Loucy (cell line): ENCODE data around the gene ENTR1.

ENCODE experiments used
- H2AFZ ChIP-seq: fragments of 200-600 bp; sonication (generic); 2 replicates; pipeline ENCODE4 v1.6.0; 2016; ENCODE audit warnings: antibody characterized with exemption, mild to moderate bottlenecking, low read length, moderate library complexity
- H3F3A ChIP-seq: fragments of 200-600 bp; 2 replicates; pipeline ENCODE4 v1.6.0; 2016; ENCODE audit warnings: antibody characterized with exemption, low read depth, mild to moderate bottlenecking
- H3K27me3 ChIP-seq: fragments of 200-600 bp; sonication (generic); 2 replicates; pipeline ENCODE4 v1.6.1; 2014; ENCODE audit warnings: low read length, mild to moderate bottlenecking; ENCODE audit not compliant: insufficient read depth, poor library complexity, severe bottlenecking
- H3K36me3 ChIP-seq: fragments of 200-600 bp; sonication (generic); 2 replicates; pipeline ENCODE4 v1.6.1; 2016; ENCODE audit warnings: low read length; ENCODE audit not compliant: insufficient read depth
- H3K4me1 ChIP-seq: fragments of 200-600 bp; sonication (generic); 2 replicates; pipeline ENCODE4 v1.5.1; 2014; ENCODE audit warnings: low read length, mild to moderate bottlenecking; ENCODE audit not compliant: insufficient read depth, poor library complexity, severe bottlenecking
- H3K4me2 ChIP-seq: fragments of 200-600 bp; sonication (generic); 2 replicates; pipeline ENCODE4 v1.6.0; 2014; ENCODE audit warnings: antibody characterized with exemption, low read length, low read depth, mild to moderate bottlenecking; ENCODE audit not compliant: poor library complexity, severe bottlenecking
- H3K4me3 ChIP-seq: fragments of 200-600 bp; sonication (generic); 2 replicates; pipeline ENCODE4 v1.5.1; 2014; ENCODE audit warnings: low read length, mild to moderate bottlenecking, mixed read lengths; ENCODE audit not compliant: poor library complexity, severe bottlenecking
- H3K79me2 ChIP-seq: fragments of 200-600 bp; sonication (generic); 2 replicates; pipeline ENCODE4 v1.6.1; 2014; ENCODE audit warnings: low read length; ENCODE audit not compliant: insufficient read depth
- H3K9ac ChIP-seq: fragments of 200-600 bp; sonication (generic); 2 replicates; pipeline ENCODE4 v1.6.0; 2014; ENCODE audit warnings: mild to moderate bottlenecking, low read depth, low read length, moderate library complexity; ENCODE audit not compliant: poor library complexity, severe bottlenecking
- H3K9me2 ChIP-seq: fragments of 200-600 bp; sonication (generic); replicated peaks from 2 replicates; pipeline ENCODE4 v1.6.1; 2016; ENCODE audit warnings: low read depth, low read length, mixed read lengths
- H3K9me3 ChIP-seq: fragments of 200-600 bp; sonication (generic); 2 replicates; pipeline ENCODE4 v1.6.1; 2014; ENCODE audit warnings: mild to moderate bottlenecking, antibody characterized with exemption, low read length, low read depth; ENCODE audit not compliant: insufficient read depth
- H4K20me1 ChIP-seq: fragments of 200-600 bp; sonication (generic); 2 replicates; pipeline ENCODE4 v1.6.0; 2014; ENCODE audit warnings: antibody characterized with exemption, low read length, mild to moderate bottlenecking; ENCODE audit not compliant: insufficient read depth, poor library complexity, severe bottlenecking
- EZH2phosphoT487 ChIP-seq: fragments of 200-600 bp; IDR thresholded peaks from 2 replicates; pipeline ENCODE4 v1.6.1; 2018; ENCODE audit warnings: antibody characterized with exemption, mild to moderate bottlenecking, moderate library complexity, borderline replicate concordance
- TF ChIP-seq, protein P1 (sequence below): fragments of 200-600 bp; sonication (generic); conservative IDR thresholded peaks from 2 replicates; pipeline ENCODE4 v1.5.1; 2014; ENCODE audit warnings: mild to moderate bottlenecking, antibody characterized with exemption, low read length

ENTR1 gene

GRCh38 chr9:136418182-136419091, 8.0 kb upstream of the ENTR1 start:
- Histone ChIP-seq H3K36me3 (peaks cover 75% of the 10 kb centered on the region; the same call in 1 of the 2 replicates), H3K9me3 (no peaks in the 10 kb centered on the region), H3F3A (no peaks in the 10 kb centered on the region), H3K4me2 (no peak overlapping the region), H3K4me1 (no peaks in the 10 kb centered on the region), H3K27me3 (no peaks in the 10 kb centered on the region), H4K20me1 (no peaks in the 10 kb centered on the region), H3K9me2 (no peaks in the 10 kb centered on the region), H3K79me2 (peaks cover 5% of the 10 kb centered on the region; the same call in 1 of the 2 replicates), H3K4me3 (no peak overlapping the region), H2AFZ (no peak overlapping the region), H3K9ac (no peak overlapping the region)
- TF ChIP-seq, protein P1, sequence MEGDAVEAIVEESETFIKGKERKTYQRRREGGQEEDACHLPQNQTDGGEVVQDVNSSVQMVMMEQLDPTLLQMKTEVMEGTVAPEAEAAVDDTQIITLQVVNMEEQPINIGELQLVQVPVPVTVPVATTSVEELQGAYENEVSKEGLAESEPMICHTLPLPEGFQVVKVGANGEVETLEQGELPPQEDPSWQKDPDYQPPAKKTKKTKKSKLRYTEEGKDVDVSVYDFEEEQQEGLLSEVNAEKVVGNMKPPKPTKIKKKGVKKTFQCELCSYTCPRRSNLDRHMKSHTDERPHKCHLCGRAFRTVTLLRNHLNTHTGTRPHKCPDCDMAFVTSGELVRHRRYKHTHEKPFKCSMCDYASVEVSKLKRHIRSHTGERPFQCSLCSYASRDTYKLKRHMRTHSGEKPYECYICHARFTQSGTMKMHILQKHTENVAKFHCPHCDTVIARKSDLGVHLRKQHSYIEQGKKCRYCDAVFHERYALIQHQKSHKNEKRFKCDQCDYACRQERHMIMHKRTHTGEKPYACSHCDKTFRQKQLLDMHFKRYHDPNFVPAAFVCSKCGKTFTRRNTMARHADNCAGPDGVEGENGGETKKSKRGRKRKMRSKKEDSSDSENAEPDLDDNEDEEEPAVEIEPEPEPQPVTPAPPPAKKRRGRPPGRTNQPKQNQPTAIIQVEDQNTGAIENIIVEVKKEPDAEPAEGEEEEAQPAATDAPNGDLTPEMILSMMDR, result no peak
- no peak for TF ChIP-seq EZH2phosphoT487

GRCh38 chr9:136416914-136417313, 6.5 kb upstream of the ENTR1 start:
- H3K9ac ChIP-seq, result no peak overlapping the region
- peaks cover 10% of the 10 kb centered on the region for H4K20me1 ChIP-seq
- H3K4me3 ChIP-seq, result no peak overlapping the region
- H3K9me3 ChIP-seq, result no peaks in the 10 kb centered on the region
- peaks cover 7% of the 10 kb centered on the region for H3K4me1 ChIP-seq
- peaks cover 62% of the 10 kb centered on the region; the same call in 1 of the 2 replicates for H3K36me3 ChIP-seq
- H3K27me3 ChIP-seq, result no peaks in the 10 kb centered on the region
- H3K4me2 ChIP-seq, result no peak overlapping the region
- no peak overlapping the region for H2AFZ ChIP-seq
- no peaks in the 10 kb centered on the region for H3F3A ChIP-seq
- H3K79me2 ChIP-seq, result peaks cover 20% of the 10 kb centered on the region
- H3K9me2 ChIP-seq, result no peaks in the 10 kb centered on the region
- TF ChIP-seq, protein P1, result no peak
- TF ChIP-seq EZH2phosphoT487, result no peak

GRCh38 chr9:136416427-136416826, 6.0 kb upstream of the ENTR1 start:
- Histone ChIP-seq H3K79me2 (peaks cover 25% of the 10 kb centered on the region), H4K20me1 (peaks cover 15% of the 10 kb centered on the region), H3K27me3 (no peaks in the 10 kb centered on the region), H3K4me3 (no peak overlapping the region), H3K9me2 (no peaks in the 10 kb centered on the region), H2AFZ (no peak overlapping the region), H3K9ac (no peak overlapping the region), H3K9me3 (no peaks in the 10 kb centered on the region), H3K36me3 (peaks cover 59% of the 10 kb centered on the region; the same call in 1 of the 2 replicates), H3K4me1 (peaks cover 12% of the 10 kb centered on the region), H3F3A (no peaks in the 10 kb centered on the region), H3K4me2 (no peak overlapping the region)
- TF ChIP-seq EZH2phosphoT487, result no peak
- TF ChIP-seq, protein P1, result no peak
